Peyer's patch (tissue), 4 donors: ENCODE data around the gene SH3RF1.

Source experiments
- POLR2A ChIP-seq, 2 donors: fragments of 450-650 bp; IDR thresholded peaks; one replicate each; pipeline ENCODE4 v1.5.1; 2017; ENCODE audit warnings: antibody characterized with exemption in 2 of 2, mild to moderate bottlenecking in 2 of 2, moderate library complexity in 2 of 2
- TF ChIP-seq, protein P1 (sequence below), 6 experiments: fragments of 450-650 bp in 4 of 6; fragments of 200-600 bp in 2 of 6; sonication (generic) in 1 of 6; IDR thresholded peaks; one replicate each; pipeline ENCODE4 v1.5.1; 2017 to 2019; ENCODE audit warnings: antibody characterized with exemption in 6 of 6, mild to moderate bottlenecking in 3 of 6, moderate library complexity in 1 of 6

DNA sequence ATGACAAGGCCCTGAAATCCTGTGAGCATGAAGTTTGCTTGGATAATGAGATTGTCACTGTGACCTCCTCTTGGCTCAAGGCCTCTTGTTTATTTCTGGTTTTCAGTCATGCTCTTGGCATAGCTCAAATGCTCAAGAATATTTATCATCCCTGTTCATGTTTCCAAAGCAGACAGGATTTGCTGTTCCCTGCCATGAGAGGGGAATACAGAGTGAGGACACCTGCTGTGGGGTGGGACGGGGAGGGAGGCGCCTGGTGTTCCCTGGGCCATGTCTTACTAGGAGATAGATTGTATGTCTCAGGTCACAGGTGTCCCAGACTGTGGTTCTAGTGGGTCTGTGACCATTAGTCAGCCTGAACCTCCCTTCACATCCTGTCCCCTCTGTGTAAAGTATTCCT is 34.9 kb upstream of the SH3RF1 start:
- TF ChIP-seq, protein P1, sequence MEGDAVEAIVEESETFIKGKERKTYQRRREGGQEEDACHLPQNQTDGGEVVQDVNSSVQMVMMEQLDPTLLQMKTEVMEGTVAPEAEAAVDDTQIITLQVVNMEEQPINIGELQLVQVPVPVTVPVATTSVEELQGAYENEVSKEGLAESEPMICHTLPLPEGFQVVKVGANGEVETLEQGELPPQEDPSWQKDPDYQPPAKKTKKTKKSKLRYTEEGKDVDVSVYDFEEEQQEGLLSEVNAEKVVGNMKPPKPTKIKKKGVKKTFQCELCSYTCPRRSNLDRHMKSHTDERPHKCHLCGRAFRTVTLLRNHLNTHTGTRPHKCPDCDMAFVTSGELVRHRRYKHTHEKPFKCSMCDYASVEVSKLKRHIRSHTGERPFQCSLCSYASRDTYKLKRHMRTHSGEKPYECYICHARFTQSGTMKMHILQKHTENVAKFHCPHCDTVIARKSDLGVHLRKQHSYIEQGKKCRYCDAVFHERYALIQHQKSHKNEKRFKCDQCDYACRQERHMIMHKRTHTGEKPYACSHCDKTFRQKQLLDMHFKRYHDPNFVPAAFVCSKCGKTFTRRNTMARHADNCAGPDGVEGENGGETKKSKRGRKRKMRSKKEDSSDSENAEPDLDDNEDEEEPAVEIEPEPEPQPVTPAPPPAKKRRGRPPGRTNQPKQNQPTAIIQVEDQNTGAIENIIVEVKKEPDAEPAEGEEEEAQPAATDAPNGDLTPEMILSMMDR (IDR thresholded peaks at IDR 0.05) = no peak
- TF ChIP-seq POLR2A (IDR thresholded peaks at IDR 0.05) = no peak
